Epidermal melanocyte (primary cell): ENCODE measurements around the gene FPR2.
"Not testable (repeated sequence)": the region's sequence is repeated elsewhere in the genome, so short reads cannot be mapped to it uniquely, and the experiment has no call there.

Experiments used
- DNase-seq: peaks from one replicate; pipeline ENCODE4 v3.0.0; 2011; ENCODE audit warnings: low spot score; ENCODE audit not compliant: insufficient read length

The FPR2 gene

GRCh38 chr19:51739466-51740213, 21.3 kb upstream of the FPR2 start:
- no peak for DNase-seq

GRCh38 chr19:51740356-51740755, 20.6 kb upstream of the FPR2 start:
- DNase-seq: no peak

DNA sequence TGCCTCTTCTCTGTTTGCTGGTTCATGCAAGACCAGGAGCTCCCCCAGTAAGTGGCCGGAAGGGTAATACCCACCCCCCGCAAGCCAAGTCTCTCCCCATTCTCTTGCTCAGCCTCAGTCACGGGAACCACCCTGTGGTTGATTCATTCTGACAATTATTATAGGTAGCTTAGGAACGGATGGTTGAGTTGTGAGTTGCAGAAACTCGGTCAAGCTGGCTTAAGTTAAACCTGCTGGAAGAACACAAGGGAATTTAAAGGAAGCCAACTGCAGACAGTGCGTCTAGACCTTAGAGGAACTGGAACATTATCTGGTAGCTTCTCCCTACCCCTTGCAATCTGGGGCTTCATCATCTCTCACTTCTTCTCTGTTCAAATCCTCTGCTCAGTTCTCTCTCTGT, 18.2 kb upstream of the FPR2 start:
- DNase-seq: no peak

DNA sequence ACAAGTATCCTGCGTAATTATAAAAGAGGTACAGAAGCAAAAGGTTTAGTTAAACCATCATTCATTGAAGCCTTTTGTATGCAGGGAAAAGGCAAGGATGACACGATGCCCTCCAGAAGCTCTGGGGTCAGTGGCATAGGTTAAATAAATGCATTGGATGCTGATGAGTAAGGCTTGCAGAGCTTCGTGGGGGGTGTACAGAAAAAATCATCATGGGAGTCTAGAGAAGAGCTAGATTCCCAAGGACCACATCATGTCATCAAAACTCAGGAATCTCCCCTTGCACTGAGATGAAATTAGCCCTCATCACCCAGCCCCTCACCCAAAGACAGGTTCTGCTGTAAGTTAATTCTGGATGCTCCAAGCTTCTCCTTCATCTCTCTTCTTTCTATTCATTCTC, 17.6 kb upstream of the FPR2 start:
- DNase-seq: no peak

- DNase-seq: no peak
Measured at GRCh38 chr19:51746731-51747130, 14.2 kb upstream of the FPR2 start.

DNA sequence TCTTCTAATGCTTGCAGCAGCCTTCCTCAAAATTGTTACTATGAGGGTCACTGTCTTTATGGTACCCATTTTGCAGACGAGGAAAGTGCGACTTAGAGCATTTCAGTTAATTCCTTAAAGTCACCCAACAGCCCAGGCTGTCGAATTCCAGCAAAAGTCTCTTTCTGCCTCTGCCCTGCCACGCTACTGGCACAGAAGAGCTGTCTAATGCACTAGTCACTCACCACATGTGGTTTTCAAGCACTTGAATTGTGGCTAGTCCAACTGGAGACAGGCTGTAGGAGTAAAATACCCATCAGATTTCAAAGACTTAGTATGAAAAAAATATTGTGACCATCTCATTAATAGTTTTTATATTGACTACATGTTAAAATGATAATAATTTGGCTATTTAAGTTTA, 11.0 kb upstream of the FPR2 start:
- no peak for DNase-seq

DNA sequence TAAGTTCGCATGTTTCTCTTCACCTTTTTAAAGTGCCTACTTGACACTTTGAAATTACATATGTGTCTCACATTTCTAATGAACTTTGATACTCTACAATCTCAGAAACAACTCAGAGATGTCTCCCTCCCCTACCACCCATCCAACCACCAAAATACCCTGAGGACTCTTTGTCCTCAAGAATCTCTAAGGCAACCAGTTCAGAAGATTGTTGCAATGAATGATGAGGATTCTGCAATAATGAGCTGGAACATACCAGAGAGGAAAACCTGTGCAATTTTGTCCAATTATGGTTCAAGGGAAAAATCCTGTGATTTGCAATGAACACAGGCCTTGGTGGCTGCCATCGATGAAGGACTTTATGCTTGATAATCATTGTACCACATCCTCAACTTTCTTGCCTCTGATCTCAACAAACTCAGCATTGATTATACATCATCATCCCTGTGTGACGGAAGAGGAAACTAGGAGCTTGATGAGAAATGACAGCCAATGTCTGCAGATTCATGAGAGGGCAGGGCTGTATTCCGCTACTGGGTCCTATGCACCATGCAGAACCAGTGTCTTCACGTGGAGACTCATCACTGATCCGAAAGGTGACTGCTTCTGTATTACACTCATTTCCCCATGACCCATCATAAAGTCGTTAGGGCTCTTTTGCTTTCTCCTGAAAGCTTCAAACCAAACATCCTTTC, 10.4 kb upstream of the FPR2 start:
- no peak for DNase-seq

- DNase-seq: no peak
Measured at GRCh38 chr19:51751655-51752054, 9.3 kb upstream of the FPR2 start, which contains the start of gene FPR1. FPR1 (minus strand) TSS chr19:51751878; CDS start chr19:51746994, 4,884 bp downstream.

DNA sequence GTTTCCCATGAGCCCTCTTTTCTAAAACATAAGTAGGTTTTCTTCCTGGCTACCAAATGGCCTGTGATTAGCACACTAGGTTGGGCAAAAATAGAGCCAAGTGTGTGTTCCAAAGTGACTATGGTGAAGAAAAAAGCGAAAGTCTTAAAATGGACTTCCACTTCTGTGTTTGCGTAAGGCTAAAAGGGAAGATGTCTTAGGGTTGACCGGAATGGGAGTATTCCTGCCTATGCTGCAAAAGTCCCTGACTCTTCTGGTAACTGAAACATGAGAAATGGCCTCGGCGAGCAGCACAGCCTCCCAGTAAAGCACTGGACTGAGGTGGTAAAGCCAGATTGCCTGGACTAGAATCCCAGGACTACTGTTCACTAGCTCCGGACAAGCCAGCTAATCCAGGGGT, 6.9 kb upstream of the FPR2 start:
- DNase-seq: no peak

DNA sequence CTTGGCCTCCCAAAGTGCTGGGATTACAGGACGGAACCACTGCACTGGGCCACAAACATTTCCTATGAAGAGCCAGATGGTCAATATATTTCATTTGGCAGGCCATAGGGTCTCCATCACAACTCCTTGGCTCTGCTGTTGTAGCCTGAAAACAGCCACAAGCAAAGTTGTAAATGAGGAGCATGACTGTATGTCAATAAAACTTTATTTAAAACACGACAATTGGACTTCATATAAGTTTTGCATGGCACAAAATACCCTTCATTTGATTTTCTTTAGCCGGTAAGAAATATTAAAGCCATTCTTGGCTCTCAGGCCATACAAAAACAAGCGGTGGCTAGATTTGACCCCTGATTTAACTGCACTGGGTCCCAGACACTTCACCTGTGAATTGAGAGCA, 6.2 kb upstream of the FPR2 start:
- DNase-seq: no peak

DNA sequence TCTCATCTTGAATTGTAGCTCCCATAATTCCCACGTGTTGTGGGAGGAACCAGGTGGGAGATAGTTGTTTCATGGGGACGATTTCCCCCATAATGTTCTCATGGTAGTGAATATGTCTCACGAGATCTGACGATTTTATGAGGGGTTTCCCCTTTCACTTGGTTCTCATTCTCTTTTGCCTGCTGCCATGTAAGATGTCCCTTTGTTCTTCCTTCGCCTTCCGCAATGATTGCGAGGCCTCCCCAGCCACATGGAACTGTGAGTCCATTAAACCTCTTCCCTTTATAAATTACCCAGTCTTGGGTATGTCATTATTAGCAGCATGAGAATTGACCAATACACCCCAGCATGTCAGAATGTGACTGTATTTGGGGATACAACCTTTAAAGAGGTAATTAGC, 5.4 kb upstream of the FPR2 start:
- no peak for DNase-seq

DNA sequence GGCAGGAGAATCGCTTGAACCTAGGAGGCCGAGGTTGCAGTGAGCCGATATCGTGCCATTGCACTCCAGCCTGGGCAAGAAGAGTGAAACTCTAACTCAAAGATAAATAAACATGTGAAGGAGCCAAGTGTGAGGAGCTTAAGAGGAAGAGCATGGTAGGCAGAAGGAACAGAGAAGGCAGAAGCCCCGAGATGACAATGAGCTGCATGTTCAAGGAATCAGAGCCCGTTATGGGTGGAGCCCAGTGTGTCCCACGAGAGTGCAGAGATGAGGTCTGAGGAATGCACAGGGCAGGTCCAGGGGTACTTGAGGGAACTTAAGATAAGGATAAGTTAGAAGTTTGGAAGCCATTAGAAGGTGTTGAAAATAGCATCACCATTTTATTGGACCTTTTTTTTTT, 716 bp downstream of the FPR2 start:
- no peak for DNase-seq

GRCh38 chr19:51765086-51765485, 4.1 kb downstream of the FPR2 start:
- no peak for DNase-seq

DNA sequence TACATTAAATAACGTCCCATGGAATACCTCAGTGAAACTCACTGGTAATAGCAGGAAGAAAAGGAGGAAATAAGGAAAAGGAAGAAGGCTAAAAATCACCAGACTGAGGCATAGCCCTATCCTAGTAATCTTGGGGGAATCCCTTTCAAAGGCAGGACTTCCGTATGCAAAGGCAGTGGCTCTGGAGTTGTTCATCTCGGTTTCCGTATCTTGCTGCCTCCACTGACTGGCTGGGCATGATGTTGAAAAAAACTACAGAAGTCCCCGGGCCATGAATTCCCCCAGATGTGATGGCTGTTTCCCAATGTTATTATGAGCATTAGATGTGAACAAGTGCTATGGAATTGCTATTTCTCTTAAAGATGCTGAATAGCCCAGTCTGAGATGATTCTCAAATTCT, 5.5 kb downstream of the FPR2 start:
- no peak for DNase-seq

GRCh38 chr19:51771376-51772130, 10.6 kb downstream of the FPR2 start:
- no peak for DNase-seq

GRCh38 chr19:51772977-51773376, 12.0 kb downstream of the FPR2 start:
- DNase-seq: no peak

DNA sequence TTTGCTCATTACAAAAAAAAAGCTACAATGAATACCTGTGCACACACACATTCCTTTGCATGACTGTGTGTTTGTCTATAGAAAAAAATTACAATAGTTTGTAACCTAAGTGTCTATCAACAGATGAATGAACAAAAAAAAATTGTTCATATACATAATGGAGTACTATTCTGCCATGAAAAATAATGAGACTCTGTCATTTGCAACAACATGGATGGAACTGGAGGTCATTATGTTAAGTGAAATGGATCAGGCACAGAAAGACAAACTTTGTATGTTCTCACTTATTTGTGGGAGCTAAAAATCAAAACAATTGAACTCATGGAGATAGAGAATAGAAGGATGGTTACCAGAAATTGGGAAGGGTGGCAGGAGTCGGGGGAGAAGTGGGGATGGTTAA, 15.6 kb downstream of the FPR2 start:
- DNase-seq: not testable (repeated sequence)

- DNase-seq: peak; percentile 37
Measured at GRCh38 chr19:51777570-51778462, 16.8 kb downstream of the FPR2 start.

DNA sequence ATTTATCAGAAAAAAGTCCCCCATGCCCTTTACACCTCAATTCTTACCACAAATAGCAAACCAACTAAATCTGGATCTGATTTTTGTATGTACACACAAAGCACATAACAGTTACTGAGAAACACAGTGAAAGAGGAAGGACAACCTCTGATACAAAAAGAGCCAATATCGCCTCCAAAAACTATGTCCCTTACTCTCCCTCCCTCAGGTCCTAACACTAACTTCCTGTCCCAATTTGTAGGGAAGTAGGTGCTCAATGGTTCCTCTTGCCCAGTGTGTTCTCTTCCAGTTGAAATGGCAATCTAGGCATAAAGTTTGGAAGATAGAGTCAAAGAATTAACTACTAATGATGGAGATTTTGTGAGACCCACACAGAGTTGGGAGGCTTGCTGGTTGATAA, 18.2 kb downstream of the FPR2 start:
- no peak for DNase-seq

DNA sequence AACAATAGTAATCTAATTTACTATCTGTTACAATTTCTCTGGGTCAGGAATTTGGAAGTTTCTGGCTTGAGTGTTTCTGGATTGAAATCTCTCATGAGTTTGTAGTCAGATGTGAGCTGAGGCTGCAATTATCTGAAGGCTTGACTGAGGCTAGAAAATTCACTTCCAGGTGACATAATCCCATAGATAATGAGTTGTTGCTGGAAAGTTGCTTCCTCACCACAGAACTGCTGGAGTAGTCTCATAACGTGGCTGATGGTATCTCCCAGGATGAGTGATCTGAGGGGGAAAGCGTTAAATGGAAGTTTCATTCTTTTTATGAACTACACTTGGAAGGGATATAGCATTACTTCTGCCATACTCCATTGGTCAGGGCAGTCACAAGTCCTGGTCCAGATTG, 18.7 kb downstream of the FPR2 start:
- no peak for DNase-seq

- DNase-seq: no peak
Measured at GRCh38 chr19:51780270-51780669, 19.3 kb downstream of the FPR2 start.
